ENCODE measurements around the gene USP17L17. TPM values are rescaled to one million over a fixed set of nuclear protein-coding genes. Genes with fewer than 3 reads are reported as not detected.
"Not testable (repeated sequence)": the region's sequence is repeated elsewhere in the genome, so short reads cannot be mapped to it uniquely, and the experiment has no call there.

Gene USP17L17, protein sequence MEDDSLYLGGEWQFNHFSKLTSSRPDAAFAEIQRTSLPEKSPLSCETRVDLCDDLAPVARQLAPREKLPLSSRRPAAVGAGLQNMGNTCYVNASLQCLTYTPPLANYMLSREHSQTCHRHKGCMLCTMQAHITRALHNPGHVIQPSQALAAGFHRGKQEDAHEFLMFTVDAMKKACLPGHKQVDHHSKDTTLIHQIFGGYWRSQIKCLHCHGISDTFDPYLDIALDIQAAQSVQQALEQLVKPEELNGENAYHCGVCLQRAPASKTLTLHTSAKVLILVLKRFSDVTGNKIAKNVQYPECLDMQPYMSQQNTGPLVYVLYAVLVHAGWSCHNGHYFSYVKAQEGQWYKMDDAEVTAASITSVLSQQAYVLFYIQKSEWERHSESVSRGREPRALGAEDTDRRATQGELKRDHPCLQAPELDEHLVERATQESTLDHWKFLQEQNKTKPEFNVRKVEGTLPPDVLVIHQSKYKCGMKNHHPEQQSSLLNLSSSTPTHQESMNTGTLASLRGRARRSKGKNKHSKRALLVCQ
- not detected for total RNA-seq
- long read RNA-seq: 0 reads

DNA sequence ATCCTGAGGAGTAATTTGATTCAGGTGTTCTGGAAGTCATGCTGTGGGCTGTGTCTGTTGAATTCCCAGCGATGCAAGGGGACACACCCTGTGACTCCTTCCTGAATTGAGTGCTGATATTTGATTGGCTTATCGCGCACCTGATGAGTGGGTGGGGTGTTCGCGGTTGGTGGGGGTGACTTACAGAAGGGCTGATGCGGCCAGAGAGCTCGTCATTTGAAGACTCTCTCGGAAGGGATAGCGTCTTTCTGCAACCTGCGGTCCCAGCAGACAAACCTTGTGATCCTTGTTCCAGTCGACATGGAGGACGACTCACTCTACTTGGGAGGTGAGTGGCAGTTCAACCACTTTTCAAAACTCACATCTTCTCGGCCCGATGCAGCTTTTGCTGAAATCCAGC lies at the start of gene USP17L17:
Gene USP17L17, plus strand, starts transcription at position 301 of the 400 bp plus-strand sequence. Its CDS starts 0 bp downstream, at position 301.
- intact Hi-C loops (cut with micrococcal nuclease); H3K9me3 ChIP-seq (replicated peaks); H3K36me3 ChIP-seq; H3K27me3 ChIP-seq (ENCODE audit: low read depth); H3K4me1 ChIP-seq; DNase-seq; H3K27ac ChIP-seq (replicated peaks); H3K4me3 ChIP-seq: not testable (repeated sequence)

DNA sequence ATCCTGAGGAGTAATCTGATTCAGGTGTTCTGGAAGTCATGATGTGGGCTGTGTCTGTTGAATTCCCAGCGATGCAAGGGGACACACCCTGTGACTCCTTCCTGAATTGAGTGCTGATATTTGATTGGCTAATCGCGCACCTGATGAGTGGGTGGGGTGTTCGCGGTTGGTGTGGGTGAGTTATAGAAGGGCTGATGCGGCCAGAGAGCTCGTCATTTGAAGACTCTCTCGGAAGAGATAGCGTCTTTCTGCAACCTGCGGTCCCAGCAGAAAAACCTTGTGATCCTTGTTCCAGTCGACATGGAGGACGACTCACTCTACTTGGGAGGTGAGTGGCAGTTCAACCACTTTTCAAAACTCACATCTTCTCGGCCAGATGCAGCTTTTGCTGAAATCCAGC lies 33.3 kb upstream of the USP17L17 start, which contains the start of gene USP17L10:
Gene USP17L10, plus strand, starts transcription at position 301 of the 400 bp plus-strand sequence. Its CDS starts 0 bp downstream, at position 301.
- H3K9me3 ChIP-seq (replicated peaks); H3K4me1 ChIP-seq; DNase-seq; intact Hi-C loops (cut with micrococcal nuclease); H3K27ac ChIP-seq (replicated peaks); H3K27me3 ChIP-seq (ENCODE audit: low read depth); H3K36me3 ChIP-seq; H3K4me3 ChIP-seq: not testable (repeated sequence)

DNA sequence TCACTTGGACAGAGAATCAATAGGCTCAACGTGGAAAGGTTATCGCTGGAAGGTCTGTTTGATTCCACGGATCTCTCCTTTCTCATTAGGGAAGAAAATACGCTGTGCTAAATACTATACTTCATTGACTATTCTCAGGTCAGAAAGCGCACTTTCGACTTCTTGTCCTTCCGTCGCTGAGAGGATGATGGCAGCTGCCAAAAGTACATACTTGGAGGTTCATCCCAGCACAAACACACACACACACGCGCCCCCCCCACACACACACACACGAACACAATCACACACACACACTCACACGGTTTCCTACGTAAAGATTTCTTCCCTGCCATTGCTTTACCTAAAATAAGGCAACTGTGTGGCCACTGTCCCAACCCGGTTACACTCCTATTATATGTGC lies 29.0 kb upstream of the USP17L17 start:
- H3K27me3 ChIP-seq (ENCODE audit: low read depth); DNase-seq; H3K36me3 ChIP-seq; H3K27ac ChIP-seq (replicated peaks); H3K9me3 ChIP-seq (replicated peaks); H3K4me1 ChIP-seq; intact Hi-C loops (cut with micrococcal nuclease); H3K4me3 ChIP-seq: not testable (repeated sequence)

DNA sequence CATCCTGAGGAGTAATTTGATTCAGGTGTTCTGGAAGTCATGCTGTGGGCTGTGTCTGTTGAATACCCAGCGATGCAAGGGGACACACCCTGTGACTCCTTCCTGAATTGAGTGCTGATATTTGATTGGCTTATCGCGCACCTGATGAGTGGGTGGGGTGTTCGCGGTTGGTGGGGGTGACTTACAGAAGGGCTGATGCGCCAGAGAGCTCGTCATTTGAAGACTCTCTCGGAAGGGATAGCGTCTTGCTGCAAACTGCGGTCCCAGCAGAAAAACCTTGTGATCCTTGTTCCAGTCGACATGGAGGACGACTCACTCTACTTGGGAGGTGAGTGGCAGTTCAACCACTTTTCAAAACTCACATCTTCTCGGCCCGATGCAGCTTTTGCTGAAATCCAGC lies 28.6 kb upstream of the USP17L17 start, which contains the start of gene USP17L11:
Gene USP17L11, plus strand, starts transcription at position 301 of the 400 bp plus-strand sequence. Its CDS starts 0 bp downstream, at position 301.
- H3K27me3 ChIP-seq (ENCODE audit: low read depth); H3K4me1 ChIP-seq; H3K36me3 ChIP-seq; intact Hi-C loops (cut with micrococcal nuclease); H3K9me3 ChIP-seq (replicated peaks); H3K27ac ChIP-seq (replicated peaks); H3K4me3 ChIP-seq; DNase-seq: not testable (repeated sequence)

DNA sequence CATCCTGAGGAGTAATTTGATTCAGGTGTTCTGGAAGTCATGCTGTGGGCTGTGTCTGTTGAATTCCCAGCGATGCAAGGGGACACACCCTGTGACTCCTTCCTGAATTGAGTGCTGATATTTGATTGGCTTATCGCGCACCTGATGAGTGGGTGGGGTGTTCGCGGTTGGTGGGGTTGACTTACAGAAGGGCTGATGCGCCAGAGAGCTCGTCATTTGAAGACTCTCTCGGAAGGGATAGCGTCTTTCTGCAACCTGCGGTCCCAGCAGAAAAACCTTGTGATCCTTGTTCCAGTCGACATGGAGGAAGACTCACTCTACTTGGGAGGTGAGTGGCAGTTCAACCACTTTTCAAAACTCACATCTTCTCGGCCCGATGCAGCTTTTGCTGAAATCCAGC lies 23.8 kb upstream of the USP17L17 start, which contains the start of gene USP17L12:
Gene USP17L12, plus strand, starts transcription at position 301 of the 400 bp plus-strand sequence. Its CDS starts 0 bp downstream, at position 301.
- intact Hi-C loops (cut with micrococcal nuclease); H3K4me3 ChIP-seq; DNase-seq; H3K27ac ChIP-seq (replicated peaks); H3K36me3 ChIP-seq; H3K4me1 ChIP-seq; H3K9me3 ChIP-seq (replicated peaks); H3K27me3 ChIP-seq (ENCODE audit: low read depth): not testable (repeated sequence)

DNA sequence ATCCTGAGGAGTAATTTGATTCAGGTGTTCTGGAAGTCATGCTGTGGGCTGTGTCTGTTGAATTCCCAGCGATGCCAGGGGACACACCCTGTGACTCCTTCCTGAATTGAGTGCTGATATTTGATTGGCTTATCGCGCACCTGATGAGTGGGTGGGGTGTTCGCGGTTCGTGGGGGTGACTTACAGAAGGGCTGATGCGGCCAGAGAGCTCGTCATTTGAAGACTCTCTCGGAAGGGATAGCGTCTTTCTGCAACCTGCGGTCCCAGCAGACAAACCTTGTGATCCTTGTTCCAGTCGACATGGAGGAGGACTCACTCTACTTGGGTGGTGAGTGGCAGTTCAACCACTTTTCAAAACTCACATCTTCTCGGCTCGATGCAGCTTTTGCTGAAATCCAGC lies 19.1 kb upstream of the USP17L17 start, which contains the start of gene USP17L13:
Gene USP17L13, plus strand, starts transcription at position 301 of the 400 bp plus-strand sequence. Its CDS starts 0 bp downstream, at position 301.
- H3K4me1 ChIP-seq; H3K4me3 ChIP-seq; H3K27me3 ChIP-seq (ENCODE audit: low read depth); H3K9me3 ChIP-seq (replicated peaks); H3K36me3 ChIP-seq; intact Hi-C loops (cut with micrococcal nuclease); H3K27ac ChIP-seq (replicated peaks); DNase-seq: not testable (repeated sequence)

DNA sequence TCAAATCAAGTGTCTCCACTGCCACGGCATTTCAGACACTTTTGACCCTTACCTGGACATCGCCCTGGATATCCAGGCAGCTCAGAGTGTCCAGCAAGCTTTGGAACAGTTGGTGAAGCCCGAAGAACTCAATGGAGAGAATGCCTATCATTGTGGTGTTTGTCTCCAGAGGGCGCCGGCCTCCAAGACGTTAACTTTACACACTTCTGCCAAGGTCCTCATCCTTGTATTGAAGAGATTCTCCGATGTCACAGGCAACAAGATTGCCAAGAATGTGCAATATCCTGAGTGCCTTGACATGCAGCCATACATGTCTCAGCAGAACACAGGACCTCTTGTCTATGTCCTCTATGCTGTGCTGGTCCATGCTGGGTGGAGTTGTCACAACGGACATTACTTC lies 13.4 kb upstream of the USP17L17 start:
- H3K36me3 ChIP-seq; intact Hi-C loops (cut with micrococcal nuclease); H3K27ac ChIP-seq (replicated peaks); DNase-seq; H3K4me1 ChIP-seq; H3K9me3 ChIP-seq (replicated peaks); H3K4me3 ChIP-seq; H3K27me3 ChIP-seq (ENCODE audit: low read depth): not testable (repeated sequence)

DNA sequence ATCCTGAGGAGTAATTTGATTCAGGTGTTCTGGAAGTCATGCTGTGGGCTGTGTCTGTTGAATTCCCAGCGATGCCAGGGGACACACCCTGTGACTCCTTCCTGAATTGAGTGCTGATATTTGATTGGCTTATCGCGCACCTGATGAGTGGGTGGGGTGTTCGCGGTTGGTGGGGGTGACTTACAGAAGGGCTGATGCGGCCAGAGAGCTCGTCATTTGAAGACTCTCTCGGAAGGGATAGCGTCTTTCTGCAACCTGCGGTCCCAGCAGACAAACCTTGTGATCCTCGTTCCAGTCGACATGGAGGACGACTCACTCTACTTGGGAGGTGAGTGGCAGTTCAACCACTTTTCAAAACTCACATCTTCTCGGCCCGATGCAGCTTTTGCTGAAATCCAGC lies 9.6 kb upstream of the USP17L17 start, which contains the start of gene USP17L15:
Gene USP17L15, plus strand, starts transcription at position 301 of the 400 bp plus-strand sequence. Its CDS starts 0 bp downstream, at position 301.
- intact Hi-C loops (cut with micrococcal nuclease); DNase-seq; H3K4me3 ChIP-seq; H3K9me3 ChIP-seq (replicated peaks); H3K36me3 ChIP-seq; H3K4me1 ChIP-seq; H3K27ac ChIP-seq (replicated peaks); H3K27me3 ChIP-seq (ENCODE audit: low read depth): not testable (repeated sequence)

DNA sequence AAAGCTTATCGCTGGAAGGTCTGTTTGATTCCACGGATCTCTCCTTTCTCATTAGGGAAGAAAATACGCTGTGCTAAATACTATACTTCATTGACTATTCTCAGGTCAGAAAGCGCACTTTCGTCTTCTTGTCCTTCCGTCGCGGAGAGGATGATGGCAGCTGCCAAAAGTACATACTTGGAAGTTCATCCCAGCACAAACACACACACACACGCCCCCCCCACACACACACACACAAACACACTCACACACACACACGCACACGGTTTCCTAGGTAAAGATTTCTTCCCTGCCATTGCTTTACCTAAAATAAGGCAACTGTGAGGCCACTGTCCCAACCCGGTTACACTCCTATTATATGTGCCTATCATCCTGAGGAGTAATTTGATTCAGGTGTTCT lies 5.2 kb upstream of the USP17L17 start:
- H3K36me3 ChIP-seq; intact Hi-C loops (cut with micrococcal nuclease); DNase-seq; H3K4me1 ChIP-seq; H3K9me3 ChIP-seq (replicated peaks); H3K4me3 ChIP-seq; H3K27me3 ChIP-seq (ENCODE audit: low read depth); H3K27ac ChIP-seq (replicated peaks): not testable (repeated sequence)

DNA sequence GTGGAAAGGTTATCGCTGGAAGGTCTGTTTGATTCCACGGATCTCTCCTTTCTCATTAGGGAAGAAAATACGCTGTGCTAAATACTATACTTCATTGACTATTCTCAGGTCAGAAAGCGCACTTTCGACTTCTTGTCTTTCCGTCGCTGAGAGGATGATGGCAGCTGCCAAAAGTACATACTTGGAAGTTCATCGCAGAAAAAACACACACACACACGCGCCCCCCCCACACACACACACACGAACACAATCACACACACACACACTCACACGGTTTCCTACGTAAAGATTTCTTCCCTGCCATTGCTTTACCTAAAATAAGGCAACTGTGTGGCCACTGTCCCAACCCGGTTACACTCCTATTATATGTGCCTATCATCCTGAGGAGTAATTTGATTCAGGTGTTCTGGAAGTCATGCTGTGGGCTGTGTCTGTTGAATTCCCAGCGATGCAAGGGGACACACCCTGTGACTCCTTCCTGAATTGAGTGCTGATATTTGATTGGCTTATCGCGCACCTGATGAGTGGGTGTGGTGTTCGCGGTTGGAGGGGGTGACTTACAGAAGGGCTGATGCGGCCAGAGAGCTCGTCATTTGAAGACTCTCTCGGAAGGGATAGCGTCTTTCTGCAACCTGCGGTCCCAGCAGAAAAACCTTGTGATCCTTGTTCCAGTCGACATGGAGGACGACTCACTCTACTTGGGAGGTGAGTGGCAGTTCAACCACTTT lies 4.4 kb downstream of the USP17L17 start, which contains the start of gene USP17L18:
Gene USP17L18, plus strand, starts transcription at position 678 of the 728 bp plus-strand sequence. Its CDS starts 0 bp downstream, at position 678.
- not testable (repeated sequence) for H3K9me3 ChIP-seq (replicated peaks)
- DNase-seq: peak; percentile 2

DNA sequence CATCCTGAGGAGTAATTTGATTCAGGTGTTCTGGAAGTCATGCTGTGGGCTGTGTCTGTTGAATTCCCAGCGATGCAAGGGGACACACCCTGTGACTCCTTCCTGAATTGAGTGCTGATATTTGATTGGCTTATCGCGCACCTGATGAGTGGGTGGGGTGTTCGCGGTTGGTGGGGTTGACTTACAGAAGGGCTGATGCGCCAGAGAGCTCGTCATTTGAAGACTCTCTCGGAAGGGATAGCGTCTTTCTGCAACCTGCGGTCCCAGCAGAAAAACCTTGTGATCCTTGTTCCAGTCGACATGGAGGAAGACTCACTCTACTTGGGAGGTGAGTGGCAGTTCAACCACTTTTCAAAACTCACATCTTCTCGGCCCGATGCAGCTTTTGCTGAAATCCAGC lies 9.4 kb downstream of the USP17L17 start, which contains the start of gene USP17L19:
Gene USP17L19, plus strand, starts transcription at position 301 of the 400 bp plus-strand sequence. Its CDS starts 0 bp downstream, at position 301.
- H3K4me1 ChIP-seq; DNase-seq; H3K4me3 ChIP-seq; H3K27me3 ChIP-seq (ENCODE audit: low read depth); intact Hi-C loops (cut with micrococcal nuclease); H3K27ac ChIP-seq (replicated peaks); H3K36me3 ChIP-seq; H3K9me3 ChIP-seq (replicated peaks): not testable (repeated sequence)

More for the DNA sequence above, 4.4 kb downstream of the USP17L17 start, which contains the start of gene USP17L18:
- intact Hi-C loops (cut with micrococcal nuclease); H3K36me3 ChIP-seq; H3K27me3 ChIP-seq (ENCODE audit: low read depth); H3K4me3 ChIP-seq; H3K27ac ChIP-seq (replicated peaks); H3K4me1 ChIP-seq: not testable (repeated sequence)

DNA sequence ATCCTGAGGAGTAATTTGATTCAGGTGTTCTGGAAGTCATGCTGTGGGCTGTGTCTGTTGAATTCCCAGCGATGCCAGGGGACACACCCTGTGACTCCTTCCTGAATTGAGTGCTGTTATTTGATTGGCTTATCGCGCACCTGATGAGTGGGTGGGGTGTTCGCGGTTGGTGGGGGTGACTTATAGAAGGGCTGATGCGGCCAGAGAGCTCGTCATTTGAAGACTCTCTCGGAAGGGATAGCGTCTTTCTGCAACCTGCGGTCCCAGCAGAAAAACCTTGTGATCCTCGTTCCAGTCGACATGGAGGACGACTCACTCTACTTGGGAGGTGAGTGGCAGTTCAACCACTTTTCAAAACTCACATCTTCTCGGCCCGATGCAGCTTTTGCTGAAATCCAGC lies 14.1 kb downstream of the USP17L17 start, which contains the start of gene USP17L20:
Gene USP17L20, plus strand, starts transcription at position 301 of the 400 bp plus-strand sequence. Its CDS starts 0 bp downstream, at position 301.
- intact Hi-C loops (cut with micrococcal nuclease); DNase-seq; H3K9me3 ChIP-seq (replicated peaks); H3K36me3 ChIP-seq; H3K4me3 ChIP-seq; H3K27ac ChIP-seq (replicated peaks); H3K4me1 ChIP-seq; H3K27me3 ChIP-seq (ENCODE audit: low read depth): not testable (repeated sequence)

DNA sequence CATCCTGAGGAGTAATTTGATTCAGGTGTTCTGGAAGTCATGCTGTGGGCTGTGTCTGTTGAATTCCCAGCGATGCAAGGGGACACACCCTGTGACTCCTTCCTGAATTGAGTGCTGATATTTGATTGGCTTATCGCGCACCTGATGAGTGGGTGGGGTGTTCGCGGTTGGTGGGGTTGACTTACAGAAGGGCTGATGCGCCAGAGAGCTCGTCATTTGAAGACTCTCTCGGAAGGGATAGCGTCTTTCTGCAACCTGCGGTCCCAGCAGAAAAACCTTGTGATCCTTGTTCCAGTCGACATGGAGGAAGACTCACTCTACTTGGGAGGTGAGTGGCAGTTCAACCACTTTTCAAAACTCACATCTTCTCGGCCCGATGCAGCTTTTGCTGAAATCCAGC lies 18.9 kb downstream of the USP17L17 start, which contains the start of gene USP17L21:
Gene USP17L21, plus strand, starts transcription at position 301 of the 400 bp plus-strand sequence. Its CDS starts 0 bp downstream, at position 301.
- H3K27me3 ChIP-seq (ENCODE audit: low read depth); H3K27ac ChIP-seq (replicated peaks); H3K4me3 ChIP-seq; intact Hi-C loops (cut with micrococcal nuclease); H3K9me3 ChIP-seq (replicated peaks); DNase-seq; H3K36me3 ChIP-seq; H3K4me1 ChIP-seq: not testable (repeated sequence)
